DOHH2 (cell line): ENCODE data around the gene SLC25A10.

Experiments used
- H3F3A ChIP-seq: fragments of 200-600 bp; sonication (generic), shearing (Covaris generic); 2 replicates; pipeline ENCODE4 v1.6.0; 2016; ENCODE audit warnings: antibody characterized with exemption, mild to moderate bottlenecking; ENCODE audit not compliant: control insufficient read depth, insufficient read depth
- H3K27ac ChIP-seq: fragments of 200-600 bp; sonication (generic); 2 replicates; pipeline ENCODE4 v1.5.1; 2014; ENCODE audit warnings: low read depth, mild to moderate bottlenecking, low read length, moderate library complexity
- H3K27me3 ChIP-seq: fragments of 200-600 bp; sonication (generic); 2 replicates; pipeline ENCODE4 v1.6.1; 2014; ENCODE audit warnings: mild to moderate bottlenecking, low read length, mixed read lengths; ENCODE audit not compliant: control insufficient read depth
- H3K36me3 ChIP-seq: fragments of 200-600 bp; sonication (generic); 2 replicates; pipeline ENCODE4 v1.6.1; 2014; ENCODE audit warnings: mild to moderate bottlenecking, low read length, moderate library complexity, mixed read lengths; ENCODE audit not compliant: control insufficient read depth
- H3K4me1 ChIP-seq: fragments of 200-600 bp; sonication (generic); 2 replicates; pipeline ENCODE4 v1.6.1; 2014; ENCODE audit warnings: mild to moderate bottlenecking, low read length, mixed read lengths; ENCODE audit not compliant: control insufficient read depth
- H3K4me2 ChIP-seq: fragments of 200-600 bp; sonication (generic); 2 replicates; pipeline ENCODE4 v1.6.0; 2014; ENCODE audit warnings: mild to moderate bottlenecking, low read length, moderate library complexity
- H3K4me3 ChIP-seq: fragments of 200-600 bp; sonication (generic); 2 replicates; pipeline ENCODE4 v1.5.1; 2014; ENCODE audit warnings: mild to moderate bottlenecking, low read length, mixed read lengths
- H3K79me2 ChIP-seq: fragments of 200-600 bp; sonication (generic); 2 replicates; pipeline ENCODE4 v1.6.1; 2014; ENCODE audit warnings: mild to moderate bottlenecking, low read length, mixed read lengths; ENCODE audit not compliant: control insufficient read depth
- H3K9me2 ChIP-seq: fragments of 200-600 bp; sonication (generic); replicated peaks from 2 replicates; pipeline ENCODE4 v1.6.1; 2014; ENCODE audit warnings: mild to moderate bottlenecking, low read length, mixed read lengths; ENCODE audit not compliant: control insufficient read depth
- H3K9me3 ChIP-seq: fragments of 200-600 bp; sonication (generic); 2 replicates; pipeline ENCODE4 v1.6.1; 2014; ENCODE audit warnings: antibody characterized with exemption, low read length, mixed read lengths; ENCODE audit not compliant: control insufficient read depth, insufficient read depth
- H4K20me1 ChIP-seq: fragments of 200-600 bp; sonication (generic); 2 replicates; pipeline ENCODE4 v1.6.0; 2014; ENCODE audit warnings: low read depth, mild to moderate bottlenecking, antibody characterized with exemption, low read length, moderate library complexity; ENCODE audit not compliant: control insufficient read depth, insufficient read depth
- CTCF ChIP-seq: fragments of 200-600 bp; sonication (generic); IDR thresholded peaks from one replicate; pipeline ENCODE4 v1.5.1; 2014; ENCODE audit warnings: antibody characterized with exemption, mild to moderate bottlenecking, low read depth, low read length; ENCODE audit not compliant: poor library complexity, severe bottlenecking
- EZH2phosphoT487 ChIP-seq: fragments of 200-600 bp; sonication (generic); IDR thresholded peaks from 2 replicates; pipeline ENCODE4 v1.6.1; 2017; ENCODE audit warnings: borderline replicate concordance, mild to moderate bottlenecking, antibody characterized with exemption, low read length, moderate library complexity, mixed read lengths

The SLC25A10 gene

GRCh38 chr17:81666092-81666341, 46.1 kb upstream of the SLC25A10 start:
- peaks cover 64% of the 10 kb centered on the region for H3K36me3 ChIP-seq

GRCh38 chr17:81666342-81667191, 45.5 kb upstream of the SLC25A10 start, which contains the start of the genes CCDC137 and OXLD1:
Gene CCDC137, plus strand, starts transcription at chr17:81666737. Its CDS starts 30 bp downstream, at chr17:81666767.
Gene OXLD1, minus strand, starts transcription at chr17:81666605. Its CDS starts 28 bp downstream, at chr17:81666577.
- Histone ChIP-seq H3K79me2 (peaks cover 63% of the 10 kb centered on the region), H3K4me3 (peak within 1 kb of the TSS; percentile 97), H4K20me1 (no peaks in the 10 kb centered on the region), H3K9me3 (no peaks in the 10 kb centered on the region), H3K9me2 (no peaks in the 10 kb centered on the region), H3K27ac (peak within 1 kb of the TSS; percentile 79), H3K4me1 (peaks cover 25% of the 10 kb centered on the region), H3K4me2 (peak within 1 kb of the TSS; percentile 100), H3F3A (peaks cover 10% of the 10 kb centered on the region), H3K36me3 (peaks cover 70% of the 10 kb centered on the region), H3K27me3 (no peaks in the 10 kb centered on the region)
- TF ChIP-seq EZH2phosphoT487 (no peak), CTCF (no peak)

More at GRCh38 chr17:81666092-81666341, 46.1 kb upstream of the SLC25A10 start:
- Histone ChIP-seq H3K27me3 (no peaks in the 10 kb centered on the region), H3K9me3 (no peaks in the 10 kb centered on the region), H3K4me1 (peaks cover 25% of the 10 kb centered on the region), H3K4me2 (peak overlapping the region; percentile 100), H3K27ac (peak overlapping the region; percentile 79), H3K4me3 (peak overlapping the region; percentile 97), H3K9me2 (no peaks in the 10 kb centered on the region), H4K20me1 (no peaks in the 10 kb centered on the region), H3K79me2 (peaks cover 58% of the 10 kb centered on the region), H3F3A (peaks cover 10% of the 10 kb centered on the region)
- TF ChIP-seq EZH2phosphoT487 (no peak), CTCF (no peak)

GRCh38 chr17:81667754-81668153, 44.3 kb upstream of the SLC25A10 start:
- Histone ChIP-seq H3K27ac (0 out of 2 replicates have a peak overlapping the region, but pooled peaks have one; percentile 79), H3K9me3 (no peaks in the 10 kb centered on the region), H4K20me1 (no peaks in the 10 kb centered on the region), H3K4me2 (peak overlapping the region; percentile 100), H3K4me3 (peak overlapping the region; percentile 97), H3K79me2 (peaks cover 63% of the 10 kb centered on the region), H3K9me2 (no peaks in the 10 kb centered on the region), H3K4me1 (peaks cover 25% of the 10 kb centered on the region), H3F3A (peaks cover 10% of the 10 kb centered on the region), H3K36me3 (peaks cover 82% of the 10 kb centered on the region), H3K27me3 (no peaks in the 10 kb centered on the region)
- TF ChIP-seq CTCF = peak; percentile 48
- TF ChIP-seq EZH2phosphoT487 = no peak
